ENCODE results near the gene THSD7A.

The THSD7A gene

DNA sequence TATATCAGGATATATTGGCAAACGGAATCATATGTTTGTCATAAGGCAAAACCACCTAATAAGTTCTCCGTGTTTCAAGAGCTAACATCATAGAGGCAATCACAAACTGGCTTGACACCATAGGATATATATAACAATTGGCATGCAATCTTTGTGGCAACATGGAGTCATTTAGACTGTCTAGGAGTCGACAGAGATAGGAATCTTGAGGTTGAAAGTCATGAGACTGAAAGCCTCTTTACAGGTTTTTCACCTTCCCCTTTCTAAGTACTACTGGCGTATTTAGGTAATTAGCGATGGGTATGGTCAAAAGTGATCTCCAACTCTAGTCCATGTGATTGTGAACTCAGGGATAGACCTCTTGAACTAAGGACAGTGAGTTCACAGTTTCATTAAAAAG lies 63.7 kb downstream of the THSD7A start:
- Histone ChIP-seq H3K27me3 (ENCODE audit: control insufficient read depth, insufficient read depth, low read length) (no peaks in the 10 kb centered on the region), H3K4me1 (ENCODE audit: control insufficient read depth, insufficient read depth, low read length) (no peaks in the 10 kb centered on the region), H3K36me3 (ENCODE audit: insufficient read depth, low read length) (no peaks in the 10 kb centered on the region), H3K4me2 (ENCODE audit: low read length) (no peak overlapping the region), H3K9ac (ENCODE audit: low read depth, low read length) (no peak overlapping the region), H3K4me3 (ENCODE audit: low read length) (no peak overlapping the region), H3K9me3 (replicated peaks; ENCODE audit: low read length) (no peaks in the 10 kb centered on the region)

DNA sequence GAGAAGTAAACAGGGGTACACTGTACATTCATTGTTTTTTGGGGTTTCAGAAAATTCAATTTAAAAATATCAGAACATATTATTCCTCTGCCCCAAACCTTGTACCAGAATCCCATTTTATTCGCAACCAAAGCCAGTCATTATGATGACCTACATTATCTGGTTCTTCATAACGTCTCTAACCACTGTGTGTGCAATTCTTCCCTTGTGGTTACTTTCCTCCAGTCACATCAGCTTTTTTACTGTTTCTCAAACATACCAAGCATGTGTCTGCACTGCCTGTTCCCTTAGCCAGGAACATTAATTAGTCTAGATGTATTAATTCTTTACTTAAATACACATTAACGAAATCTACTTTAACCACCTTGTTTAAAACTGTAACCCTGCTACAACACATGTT lies 64.8 kb downstream of the THSD7A start:
- no peaks in the 10 kb centered on the region for H3K4me1 ChIP-seq (ENCODE audit: control insufficient read depth, insufficient read depth, low read length)
- H3K27me3 ChIP-seq (ENCODE audit: control insufficient read depth, insufficient read depth, low read length), result no peaks in the 10 kb centered on the region
- H3K36me3 ChIP-seq (ENCODE audit: insufficient read depth, low read length), result no peaks in the 10 kb centered on the region
- no peak overlapping the region for H3K9ac ChIP-seq (ENCODE audit: low read depth, low read length)
- no peak overlapping the region for H3K4me2 ChIP-seq (ENCODE audit: low read length)
- no peak overlapping the region for H3K4me3 ChIP-seq (ENCODE audit: low read length)
- H3K9me3 ChIP-seq (replicated peaks; ENCODE audit: low read length), result no peaks in the 10 kb centered on the region

DNA sequence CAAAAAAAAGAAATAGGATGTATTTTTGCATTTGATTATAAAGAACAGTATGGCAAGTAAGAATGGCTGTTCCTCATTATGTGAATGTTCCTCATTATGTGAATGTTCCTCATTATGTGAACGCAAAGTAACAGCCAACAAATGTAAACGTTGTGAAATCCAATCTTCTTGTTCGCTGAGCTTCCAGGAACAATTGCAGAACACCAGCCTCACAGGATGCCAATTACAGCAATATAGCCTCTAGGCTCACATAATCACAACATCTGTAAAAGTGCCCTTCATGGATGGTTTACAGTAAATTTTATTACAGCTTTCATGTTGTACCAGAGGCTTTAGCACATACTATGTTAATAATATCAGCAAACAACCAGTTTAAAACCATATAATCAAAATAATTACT lies 71.6 kb downstream of the THSD7A start:
- Histone ChIP-seq H3K9ac (ENCODE audit: low read depth, low read length) (no peak overlapping the region), H3K4me3 (ENCODE audit: low read length) (no peak overlapping the region), H3K9me3 (replicated peaks; ENCODE audit: low read length) (no peaks in the 10 kb centered on the region), H3K36me3 (ENCODE audit: insufficient read depth, low read length) (no peaks in the 10 kb centered on the region), H3K27me3 (ENCODE audit: control insufficient read depth, insufficient read depth, low read length) (no peaks in the 10 kb centered on the region), H3K4me2 (ENCODE audit: low read length) (no peak overlapping the region), H3K4me1 (ENCODE audit: control insufficient read depth, insufficient read depth, low read length) (no peaks in the 10 kb centered on the region)

DNA sequence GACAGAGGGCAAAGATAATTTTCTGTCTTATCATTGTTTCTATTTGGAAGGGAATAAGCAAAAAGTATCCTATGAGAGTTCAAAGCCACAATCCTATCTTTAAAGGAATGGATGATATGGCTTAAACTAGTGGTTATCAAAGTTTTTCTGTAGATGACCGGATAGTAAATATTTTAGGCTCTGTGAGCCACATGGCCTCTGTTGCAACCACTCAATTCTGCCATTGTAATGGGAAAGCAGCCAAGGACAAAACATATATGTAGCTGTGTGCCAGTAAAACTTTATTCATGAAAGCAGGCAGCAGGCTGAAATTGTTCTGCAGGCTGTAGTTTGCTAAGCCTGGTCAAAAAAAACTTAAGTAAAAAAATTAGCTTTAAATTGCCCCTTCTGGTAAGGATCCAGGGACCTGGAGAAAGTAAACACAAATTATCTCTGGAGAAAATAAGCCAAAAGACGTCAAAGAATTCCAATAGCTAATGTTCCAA lies 73.3 kb downstream of the THSD7A start:
- Histone ChIP-seq H3K27me3 (ENCODE audit: control insufficient read depth, insufficient read depth, low read length) (no peaks in the 10 kb centered on the region), H3K4me3 (ENCODE audit: low read length) (no peak overlapping the region), H3K9ac (ENCODE audit: low read depth, low read length) (no peak overlapping the region), H3K4me2 (ENCODE audit: low read length) (no peak overlapping the region), H3K36me3 (ENCODE audit: insufficient read depth, low read length) (no peaks in the 10 kb centered on the region), H3K4me1 (ENCODE audit: control insufficient read depth, insufficient read depth, low read length) (no peaks in the 10 kb centered on the region), H3K9me3 (replicated peaks; ENCODE audit: low read length) (no peaks in the 10 kb centered on the region)

DNA sequence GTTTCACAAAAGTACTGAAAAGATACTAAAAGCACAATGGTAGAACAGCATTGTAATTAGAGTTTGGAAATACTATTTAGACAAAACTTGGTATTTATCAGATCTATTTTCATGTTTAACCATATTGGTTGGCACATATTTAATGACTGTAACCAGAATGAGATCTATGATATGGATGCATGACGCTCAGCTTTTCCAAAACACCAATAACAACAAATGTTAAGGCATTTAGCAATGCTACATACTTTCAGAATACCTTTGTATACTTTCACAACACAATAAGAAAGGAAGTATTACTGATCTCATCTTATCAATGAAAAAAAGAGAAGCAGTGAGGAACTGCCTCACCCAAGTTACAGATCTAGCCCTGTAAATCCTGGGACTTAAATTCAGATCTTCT lies 74.8 kb downstream of the THSD7A start:
- Histone ChIP-seq H3K4me2 (ENCODE audit: low read length) (no peak overlapping the region), H3K4me3 (ENCODE audit: low read length) (no peak overlapping the region), H3K4me1 (ENCODE audit: control insufficient read depth, insufficient read depth, low read length) (no peaks in the 10 kb centered on the region), H3K36me3 (ENCODE audit: insufficient read depth, low read length) (no peaks in the 10 kb centered on the region), H3K9me3 (replicated peaks; ENCODE audit: low read length) (no peaks in the 10 kb centered on the region), H3K9ac (ENCODE audit: low read depth, low read length) (no peak overlapping the region), H3K27me3 (ENCODE audit: control insufficient read depth, insufficient read depth, low read length) (no peaks in the 10 kb centered on the region)

DNA sequence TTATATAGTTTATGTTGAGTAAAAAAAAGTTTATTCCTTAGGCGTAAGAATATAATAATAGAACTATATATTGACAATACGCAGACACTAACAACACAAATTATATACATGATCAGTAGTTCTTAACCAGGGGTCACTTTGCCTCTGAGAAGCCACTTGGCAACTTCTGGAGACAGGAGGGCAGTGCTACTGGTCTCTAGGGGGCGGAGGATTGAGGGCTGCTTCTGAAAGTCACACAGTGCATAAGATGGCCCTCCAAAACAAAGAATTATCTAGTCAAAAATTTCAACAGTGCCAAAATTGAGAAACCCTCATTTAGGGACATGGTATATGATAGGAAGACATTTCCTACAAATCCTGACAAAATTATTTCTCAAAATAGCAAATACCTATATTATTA lies 77.1 kb downstream of the THSD7A start:
- no peaks in the 10 kb centered on the region for H3K27me3 ChIP-seq (ENCODE audit: control insufficient read depth, insufficient read depth, low read length)
- H3K36me3 ChIP-seq (ENCODE audit: insufficient read depth, low read length), result no peaks in the 10 kb centered on the region
- no peaks in the 10 kb centered on the region for H3K9me3 ChIP-seq (replicated peaks; ENCODE audit: low read length)
- H3K4me3 ChIP-seq (ENCODE audit: low read length), result no peak overlapping the region
- no peak overlapping the region for H3K4me2 ChIP-seq (ENCODE audit: low read length)
- H3K9ac ChIP-seq (ENCODE audit: low read depth, low read length), result no peak overlapping the region
- no peaks in the 10 kb centered on the region for H3K4me1 ChIP-seq (ENCODE audit: control insufficient read depth, insufficient read depth, low read length)

DNA sequence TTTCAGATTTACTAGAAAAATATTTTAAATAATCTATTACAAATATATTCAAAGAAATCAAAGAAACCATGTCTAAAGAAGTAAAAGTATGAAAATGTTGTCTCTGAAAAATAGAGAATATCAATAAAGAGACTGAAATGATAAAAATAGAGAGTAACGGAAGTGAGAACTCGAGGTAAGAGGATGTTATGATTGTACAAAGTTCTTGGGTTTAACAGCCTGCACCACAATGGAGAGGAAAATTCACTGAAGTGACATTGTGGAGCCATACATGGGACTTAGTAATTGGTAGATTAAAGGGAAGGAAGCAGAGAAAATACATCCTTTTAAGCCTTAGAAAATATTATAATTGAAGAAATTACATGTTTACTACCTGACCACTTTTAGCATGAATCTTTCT lies 77.9 kb downstream of the THSD7A start:
- no peaks in the 10 kb centered on the region for H3K36me3 ChIP-seq (ENCODE audit: insufficient read depth, low read length)
- H3K4me1 ChIP-seq (ENCODE audit: control insufficient read depth, insufficient read depth, low read length), result no peaks in the 10 kb centered on the region
- no peaks in the 10 kb centered on the region for H3K27me3 ChIP-seq (ENCODE audit: control insufficient read depth, insufficient read depth, low read length)
- no peaks in the 10 kb centered on the region for H3K9me3 ChIP-seq (replicated peaks; ENCODE audit: low read length)
- H3K9ac ChIP-seq (ENCODE audit: low read depth, low read length), result no peak overlapping the region
- H3K4me2 ChIP-seq (ENCODE audit: low read length), result no peak overlapping the region
- H3K4me3 ChIP-seq (ENCODE audit: low read length), result no peak overlapping the region

DNA sequence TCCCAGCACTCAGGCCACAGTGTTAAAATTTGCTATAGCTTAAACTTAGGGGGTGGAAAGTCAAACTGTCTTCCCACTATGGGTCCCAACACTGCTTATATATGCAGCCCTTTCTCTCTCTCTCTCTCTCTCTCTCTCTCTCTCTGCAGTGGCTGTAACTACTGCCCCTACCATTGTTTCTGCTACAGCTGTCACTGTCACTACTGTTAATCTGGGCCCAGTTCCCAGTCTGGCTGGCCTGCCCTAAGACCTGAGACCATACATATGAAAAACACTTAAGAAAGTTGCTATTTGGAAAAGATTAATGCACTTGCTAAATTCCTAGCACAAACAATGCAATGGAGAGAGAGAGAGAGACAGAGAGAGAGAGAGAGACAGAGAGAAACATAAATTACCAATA lies 78.6 kb downstream of the THSD7A start:
- H3K4me2 ChIP-seq (ENCODE audit: low read length), result no peak overlapping the region
- H3K9ac ChIP-seq (ENCODE audit: low read depth, low read length), result no peak overlapping the region
- H3K4me3 ChIP-seq (ENCODE audit: low read length), result no peak overlapping the region
- no peaks in the 10 kb centered on the region for H3K9me3 ChIP-seq (replicated peaks; ENCODE audit: low read length)
- H3K4me1 ChIP-seq (ENCODE audit: control insufficient read depth, insufficient read depth, low read length), result no peaks in the 10 kb centered on the region
- H3K27me3 ChIP-seq (ENCODE audit: control insufficient read depth, insufficient read depth, low read length), result no peaks in the 10 kb centered on the region
- no peaks in the 10 kb centered on the region for H3K36me3 ChIP-seq (ENCODE audit: insufficient read depth, low read length)

DNA sequence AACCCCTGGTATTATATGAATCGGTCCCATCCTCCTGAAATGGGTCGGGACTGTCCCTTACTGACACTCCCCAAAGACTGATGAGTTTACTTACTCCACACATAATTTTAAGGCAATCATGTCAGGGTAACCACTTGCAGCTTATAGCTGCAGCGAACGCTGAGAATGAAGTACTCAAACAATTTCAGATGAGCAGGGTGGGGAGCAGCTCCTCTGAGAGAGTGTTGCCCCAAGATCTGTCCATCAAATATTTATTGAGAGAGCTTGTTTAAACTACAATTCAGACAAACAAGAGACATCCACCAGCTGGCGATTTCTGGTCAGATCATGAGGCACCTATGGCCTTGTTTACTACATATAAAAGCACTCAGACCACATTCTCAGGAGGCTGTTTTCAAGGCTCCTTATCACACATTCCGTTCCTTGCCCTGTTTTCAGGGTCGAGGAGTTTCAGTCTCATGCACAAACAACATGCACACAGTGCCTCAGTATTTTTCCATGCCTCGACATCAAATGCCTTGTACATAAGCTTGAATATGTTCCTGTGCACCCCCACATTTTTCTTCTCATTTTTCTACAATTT lies 80.1 kb downstream of the THSD7A start:
- Histone ChIP-seq H3K9ac (ENCODE audit: low read depth, low read length) (no peak overlapping the region), H3K4me3 (ENCODE audit: low read length) (no peak overlapping the region), H3K36me3 (ENCODE audit: insufficient read depth, low read length) (no peaks in the 10 kb centered on the region), H3K4me2 (ENCODE audit: low read length) (no peak overlapping the region), H3K27me3 (ENCODE audit: control insufficient read depth, insufficient read depth, low read length) (no peaks in the 10 kb centered on the region), H3K9me3 (replicated peaks; ENCODE audit: low read length) (no peaks in the 10 kb centered on the region), H3K4me1 (ENCODE audit: control insufficient read depth, insufficient read depth, low read length) (no peaks in the 10 kb centered on the region)

DNA sequence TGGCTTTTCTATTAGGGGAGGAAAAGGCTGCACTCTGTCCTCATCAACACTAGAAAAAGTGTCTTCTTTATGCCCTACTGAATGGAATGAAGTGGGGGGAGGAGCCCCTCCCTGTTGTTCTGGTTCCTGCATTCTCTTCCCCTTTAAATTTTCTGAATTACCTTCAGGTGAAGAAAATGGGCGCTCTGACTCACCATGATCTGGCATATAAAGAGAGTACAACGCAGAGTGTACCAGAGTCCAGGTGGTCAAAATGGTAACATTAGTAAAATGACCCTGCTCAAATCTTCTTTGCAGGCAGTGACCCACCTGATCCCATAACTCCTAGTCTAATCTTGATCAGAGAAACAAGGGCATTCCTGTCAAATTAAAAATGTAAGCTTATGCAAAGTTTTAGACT lies 80.7 kb downstream of the THSD7A start:
- H3K4me3 ChIP-seq (ENCODE audit: low read length), result no peak overlapping the region
- H3K9ac ChIP-seq (ENCODE audit: low read depth, low read length), result no peak overlapping the region
- no peak overlapping the region for H3K4me2 ChIP-seq (ENCODE audit: low read length)
- H3K9me3 ChIP-seq (replicated peaks; ENCODE audit: low read length), result no peaks in the 10 kb centered on the region
- no peaks in the 10 kb centered on the region for H3K27me3 ChIP-seq (ENCODE audit: control insufficient read depth, insufficient read depth, low read length)
- no peaks in the 10 kb centered on the region for H3K36me3 ChIP-seq (ENCODE audit: insufficient read depth, low read length)
- H3K4me1 ChIP-seq (ENCODE audit: control insufficient read depth, insufficient read depth, low read length), result no peaks in the 10 kb centered on the region

DNA sequence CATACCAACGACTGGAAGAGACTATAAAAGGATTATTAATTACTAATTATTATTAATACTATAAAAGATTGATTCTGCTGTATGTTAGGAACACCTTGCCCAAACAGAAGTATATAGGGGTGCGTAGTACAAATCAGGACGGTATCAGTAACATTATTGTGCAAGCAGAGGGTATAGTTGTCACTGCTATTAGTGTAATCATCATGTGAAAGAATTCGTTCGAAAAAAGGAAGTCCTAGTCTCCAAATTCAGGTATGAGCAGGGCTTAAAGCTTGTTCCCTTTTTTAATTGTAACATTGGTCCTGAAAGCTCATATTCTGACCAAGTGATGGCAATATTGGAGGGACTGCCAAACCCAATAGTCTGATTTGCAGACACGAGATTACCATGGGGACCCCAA lies 81.8 kb downstream of the THSD7A start:
- no peaks in the 10 kb centered on the region for H3K4me1 ChIP-seq (ENCODE audit: control insufficient read depth, insufficient read depth, low read length)
- no peaks in the 10 kb centered on the region for H3K27me3 ChIP-seq (ENCODE audit: control insufficient read depth, insufficient read depth, low read length)
- H3K9ac ChIP-seq (ENCODE audit: low read depth, low read length), result no peak overlapping the region
- H3K4me2 ChIP-seq (ENCODE audit: low read length), result no peak overlapping the region
- H3K36me3 ChIP-seq (ENCODE audit: insufficient read depth, low read length), result no peaks in the 10 kb centered on the region
- no peaks in the 10 kb centered on the region for H3K9me3 ChIP-seq (replicated peaks; ENCODE audit: low read length)
- no peak overlapping the region for H3K4me3 ChIP-seq (ENCODE audit: low read length)

DNA sequence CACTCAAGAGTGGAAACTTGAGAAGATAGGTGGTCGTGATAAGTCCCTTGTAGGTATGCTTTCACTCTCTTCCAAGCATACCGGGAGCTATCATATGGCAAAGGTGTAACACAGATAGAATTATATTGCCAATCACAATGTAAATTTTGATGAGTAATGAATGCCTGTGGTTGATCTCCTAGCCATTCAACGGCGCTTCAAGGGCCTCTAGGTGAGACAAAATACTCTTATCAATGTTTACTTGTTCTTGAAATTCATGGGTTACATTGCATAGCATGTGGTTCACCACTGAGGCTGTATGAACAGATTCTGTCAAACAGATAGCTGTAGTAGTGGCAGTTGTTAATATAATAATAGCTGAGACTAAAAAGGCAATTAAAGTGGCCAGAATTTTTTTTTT lies 82.4 kb downstream of the THSD7A start:
- Histone ChIP-seq H3K27me3 (ENCODE audit: control insufficient read depth, insufficient read depth, low read length) (no peaks in the 10 kb centered on the region), H3K9ac (ENCODE audit: low read depth, low read length) (no peak overlapping the region), H3K4me3 (ENCODE audit: low read length) (no peak overlapping the region), H3K9me3 (replicated peaks; ENCODE audit: low read length) (no peaks in the 10 kb centered on the region), H3K4me2 (ENCODE audit: low read length) (no peak overlapping the region), H3K36me3 (ENCODE audit: insufficient read depth, low read length) (no peaks in the 10 kb centered on the region), H3K4me1 (ENCODE audit: control insufficient read depth, insufficient read depth, low read length) (no peaks in the 10 kb centered on the region)

Data from skeletal muscle satellite cell (primary cell).